GM19193 (cell line): ENCODE measurements around the gene KRT3.

Experiments
- POLR2A ChIP-seq: IDR thresholded peaks from 4 replicates; pipeline ENCODE4 v1.6.1; 2011; ENCODE audit not compliant: insufficient read depth, insufficient read length; ENCODE audit errors: extremely low read depth

KRT3 gene

DNA sequence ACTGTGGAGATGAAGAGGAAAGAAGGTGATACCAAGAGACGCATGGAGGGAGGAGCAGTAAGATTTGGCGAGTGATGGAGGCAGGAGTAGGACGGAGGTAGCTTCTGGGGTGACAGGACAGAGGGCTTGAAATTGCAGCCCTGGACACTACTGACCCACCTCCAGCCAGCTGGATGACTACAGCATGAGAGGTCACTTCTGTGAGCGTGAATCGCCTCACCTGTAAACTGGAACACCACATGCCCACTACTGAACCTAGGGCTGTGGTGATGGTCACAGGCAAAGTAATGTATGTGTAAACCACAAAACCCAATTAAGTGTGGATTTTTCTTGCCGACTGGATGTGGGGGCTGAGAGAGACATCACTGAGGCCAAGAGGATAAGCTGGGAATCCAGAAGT lies 24.6 kb upstream of the KRT3 start:
- no peak for TF ChIP-seq POLR2A

DNA sequence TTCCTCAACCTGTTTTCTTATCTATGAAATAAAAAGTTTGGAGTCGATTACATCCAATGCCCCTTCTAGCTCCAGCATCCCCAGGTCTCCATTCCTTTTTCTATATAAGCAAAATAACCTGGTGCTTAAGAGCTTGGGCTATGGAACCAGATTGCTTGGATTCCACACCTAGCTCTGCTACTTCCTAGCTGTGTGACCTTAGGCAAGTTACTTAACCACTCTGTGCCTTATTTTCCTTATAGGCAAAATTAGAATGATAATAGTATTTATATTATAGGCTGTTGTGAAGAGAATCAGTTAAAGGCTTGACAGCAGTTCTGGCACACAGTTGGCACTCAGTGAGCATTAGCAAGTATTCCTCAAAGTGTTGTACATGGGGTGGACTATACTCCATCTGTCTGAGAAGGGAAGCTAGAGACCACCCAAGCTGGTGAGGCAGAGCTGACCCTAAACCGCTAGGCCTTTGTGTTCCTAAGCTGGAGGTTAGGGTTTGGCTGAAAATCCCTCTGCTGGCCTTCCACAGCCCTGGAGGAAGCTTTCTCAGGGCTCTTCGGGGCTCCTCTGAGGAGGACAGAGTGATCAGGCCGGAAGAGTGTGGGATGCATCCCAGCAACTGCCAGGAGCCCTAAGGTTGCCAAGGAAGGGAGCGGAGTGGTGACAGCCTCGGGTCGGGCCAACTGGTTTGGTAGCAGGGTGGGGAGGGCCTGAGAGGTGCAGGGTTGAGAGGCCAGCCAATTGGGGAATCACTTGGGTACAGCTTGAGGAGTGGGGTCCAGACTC lies 24.0 kb upstream of the KRT3 start:
- no peak for TF ChIP-seq POLR2A

DNA sequence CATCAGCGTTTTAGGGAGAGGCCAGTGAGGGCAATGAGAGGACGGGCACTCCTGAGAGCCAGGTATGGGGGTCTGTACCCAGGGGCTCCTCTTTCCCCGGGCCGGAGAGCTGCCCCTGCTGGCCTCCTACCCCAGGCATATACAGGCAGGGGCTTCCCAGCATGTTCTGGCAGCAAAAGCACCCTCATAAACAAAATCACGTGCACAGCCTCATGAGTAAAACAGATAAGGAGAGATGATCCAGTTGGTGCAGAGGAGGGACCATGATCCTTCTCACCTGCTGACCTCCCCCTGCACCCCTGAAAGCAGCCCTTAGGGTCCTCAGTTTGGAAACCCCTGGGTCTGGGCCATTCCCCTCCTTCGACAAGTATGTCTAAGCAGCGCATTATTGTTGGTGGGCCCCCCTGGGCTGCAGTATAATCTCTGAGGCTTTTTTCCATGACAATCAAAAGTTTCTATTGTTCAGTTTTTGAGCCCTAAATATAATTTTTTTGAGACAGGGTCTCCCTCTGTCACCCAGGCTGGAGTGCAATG lies 23.0 kb upstream of the KRT3 start:
- no peak for TF ChIP-seq POLR2A

DNA sequence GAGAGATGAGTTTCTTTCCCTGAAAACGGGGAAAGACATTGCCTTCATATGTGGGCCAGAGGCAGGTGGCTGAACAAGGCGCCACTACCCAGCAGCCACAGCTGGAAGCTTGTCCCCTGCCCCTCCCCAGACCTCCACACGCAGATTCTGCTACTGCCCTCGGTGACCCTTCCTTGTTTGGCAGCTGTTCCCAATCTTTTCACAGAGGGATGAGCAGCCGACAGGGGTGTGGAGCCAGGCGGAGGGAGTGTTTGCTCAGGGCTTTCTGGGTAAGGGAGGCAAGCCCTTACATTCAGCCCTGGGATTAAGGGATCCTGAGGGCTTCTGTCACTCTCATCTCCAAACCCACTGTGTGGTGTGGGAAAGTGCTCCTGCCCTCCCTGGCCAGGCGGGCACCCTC lies 22.5 kb upstream of the KRT3 start:
- TF ChIP-seq POLR2A: no peak

DNA sequence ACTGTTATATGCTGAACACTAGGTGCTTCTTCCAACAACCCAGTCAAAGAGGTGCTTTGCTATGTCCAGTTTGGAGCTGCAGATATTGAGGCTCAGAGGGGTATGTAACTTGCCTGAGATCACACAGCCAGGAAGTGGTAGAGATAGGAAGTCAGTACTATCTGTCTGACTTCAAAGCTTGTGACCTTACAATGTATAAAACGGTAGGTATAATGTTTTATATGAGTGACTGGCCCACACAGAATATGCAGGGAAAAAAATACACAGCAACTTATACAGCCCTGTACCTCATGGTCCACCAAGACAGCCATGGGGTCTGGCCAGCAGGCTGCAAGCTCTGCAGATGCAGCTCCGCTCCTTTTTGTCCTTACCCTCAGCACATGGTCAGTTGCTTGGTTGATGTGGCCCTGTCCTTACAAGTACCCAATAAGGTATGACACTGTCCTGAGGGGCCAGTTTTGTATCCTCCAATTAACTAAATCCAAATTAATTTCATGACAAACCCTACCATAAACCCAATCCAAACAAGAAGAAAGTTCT lies 21.9 kb upstream of the KRT3 start:
- TF ChIP-seq POLR2A: no peak

DNA sequence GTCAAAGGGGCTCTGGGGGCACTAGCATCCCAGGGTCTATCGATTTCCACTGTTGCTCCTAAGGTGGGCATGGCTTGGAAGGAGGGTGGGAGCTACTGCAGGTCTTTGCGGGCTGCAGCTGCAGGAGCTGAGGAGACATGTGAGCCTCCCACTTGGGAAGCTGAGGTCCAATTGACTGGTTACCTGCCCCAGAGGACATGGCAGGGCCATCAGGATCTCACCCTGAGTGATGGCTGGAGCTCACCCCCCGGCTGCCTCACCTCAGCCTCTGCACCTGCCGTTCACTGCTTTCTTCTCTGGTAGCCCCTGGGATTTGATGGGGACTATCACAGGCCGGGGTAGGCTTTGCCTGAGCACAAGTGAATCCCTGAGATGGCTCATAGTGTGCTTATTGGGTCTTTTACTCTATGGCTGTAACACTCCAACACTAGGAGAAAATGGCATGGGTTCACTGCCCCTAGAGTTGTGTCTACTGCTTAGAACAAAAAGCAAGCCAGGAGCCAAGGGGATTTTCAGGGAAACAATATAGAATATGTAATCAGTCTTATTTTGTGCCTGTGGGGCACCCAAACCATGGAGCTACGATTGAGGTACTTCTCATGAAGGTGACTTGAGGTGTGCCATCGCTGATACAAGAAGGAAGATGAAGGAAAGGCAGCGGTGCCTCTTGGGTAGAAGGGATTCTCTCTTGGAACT lies 21.2 kb upstream of the KRT3 start:
- no peak for TF ChIP-seq POLR2A

DNA sequence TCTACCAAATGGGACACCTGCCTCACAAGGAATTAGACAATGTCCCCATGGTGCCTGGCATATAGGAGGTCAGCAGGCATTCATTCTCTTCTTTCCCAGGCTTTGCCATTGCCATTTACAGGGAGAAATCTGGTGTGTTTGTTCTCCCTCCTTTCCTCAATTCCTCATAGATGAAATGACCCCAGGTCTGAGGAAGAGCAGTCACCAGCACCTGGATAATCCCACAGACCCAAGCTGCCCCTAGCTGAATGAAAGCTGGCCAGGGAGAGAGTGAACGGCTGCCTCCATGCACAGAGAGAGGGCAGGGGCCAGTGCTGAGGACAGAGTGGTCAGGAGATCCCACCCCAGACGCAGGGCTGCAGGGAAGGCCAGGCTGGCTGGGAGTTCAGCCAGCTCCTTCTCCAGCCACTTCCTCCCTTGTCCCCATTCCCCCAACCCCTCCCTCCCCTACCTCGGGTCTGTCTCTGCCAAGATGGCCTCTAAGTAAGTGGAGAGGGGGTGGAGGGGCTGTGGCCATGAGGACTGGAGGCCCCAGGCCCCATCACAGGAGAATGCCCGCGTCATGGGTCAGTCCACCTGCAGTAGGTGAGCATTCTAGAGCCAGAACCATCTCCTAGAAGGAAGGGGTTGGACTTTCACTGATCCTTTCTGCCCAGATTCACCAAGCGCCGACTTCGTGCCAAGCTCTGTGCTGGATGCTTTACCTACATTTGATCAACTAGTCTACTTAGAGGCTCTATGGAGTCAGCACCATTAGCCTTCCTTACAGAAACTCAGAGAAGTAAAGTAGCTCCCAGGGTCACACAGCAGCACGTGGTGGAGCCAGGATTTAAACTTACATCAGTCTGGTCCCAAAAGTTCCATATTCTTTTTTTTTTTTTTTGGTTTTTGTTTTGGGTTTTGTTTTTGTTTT lies 20.0 kb upstream of the KRT3 start:
- no peak for TF ChIP-seq POLR2A

DNA sequence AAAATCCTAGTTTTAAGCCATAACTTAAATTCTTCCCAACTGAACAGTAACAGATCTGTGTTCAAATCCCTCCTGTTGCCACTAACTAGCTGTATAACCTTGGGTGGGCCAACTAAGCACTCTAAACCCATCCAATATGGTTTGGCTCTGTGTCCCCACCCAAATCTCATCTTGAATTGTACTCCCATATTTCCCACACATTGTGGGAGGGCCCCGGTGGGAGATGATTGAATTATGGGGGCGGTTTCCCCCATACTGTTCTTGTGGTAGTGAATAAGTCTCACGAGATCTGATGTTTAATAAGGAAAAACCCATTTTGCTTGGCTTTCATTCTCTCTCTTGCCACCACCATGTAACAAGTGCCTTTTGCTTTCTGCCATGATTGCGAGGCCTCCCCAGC lies 19.2 kb upstream of the KRT3 start:
- no peak for TF ChIP-seq POLR2A

DNA sequence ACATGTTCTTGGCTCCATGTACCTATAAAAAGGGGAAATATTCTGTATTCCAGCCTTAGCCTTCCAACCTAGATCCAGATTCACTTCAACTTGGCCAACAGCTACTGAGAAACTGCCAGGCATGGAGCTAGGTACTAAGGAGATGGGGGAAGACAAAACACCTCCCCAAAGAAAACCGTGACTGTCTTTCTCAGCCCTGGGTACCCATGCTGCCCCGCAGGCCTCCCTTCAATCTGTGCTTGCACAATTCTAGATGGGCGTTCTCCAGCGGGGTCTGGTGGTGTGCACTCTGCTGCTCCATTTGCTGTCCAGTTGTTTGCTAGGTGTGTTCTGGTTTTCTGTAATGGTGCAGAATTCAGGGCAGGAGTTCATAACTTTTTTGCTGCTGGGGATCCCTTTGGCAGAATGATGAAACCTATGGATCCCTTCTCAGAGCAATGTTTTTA lies 18.8 kb upstream of the KRT3 start:
- no peak for TF ChIP-seq POLR2A

DNA sequence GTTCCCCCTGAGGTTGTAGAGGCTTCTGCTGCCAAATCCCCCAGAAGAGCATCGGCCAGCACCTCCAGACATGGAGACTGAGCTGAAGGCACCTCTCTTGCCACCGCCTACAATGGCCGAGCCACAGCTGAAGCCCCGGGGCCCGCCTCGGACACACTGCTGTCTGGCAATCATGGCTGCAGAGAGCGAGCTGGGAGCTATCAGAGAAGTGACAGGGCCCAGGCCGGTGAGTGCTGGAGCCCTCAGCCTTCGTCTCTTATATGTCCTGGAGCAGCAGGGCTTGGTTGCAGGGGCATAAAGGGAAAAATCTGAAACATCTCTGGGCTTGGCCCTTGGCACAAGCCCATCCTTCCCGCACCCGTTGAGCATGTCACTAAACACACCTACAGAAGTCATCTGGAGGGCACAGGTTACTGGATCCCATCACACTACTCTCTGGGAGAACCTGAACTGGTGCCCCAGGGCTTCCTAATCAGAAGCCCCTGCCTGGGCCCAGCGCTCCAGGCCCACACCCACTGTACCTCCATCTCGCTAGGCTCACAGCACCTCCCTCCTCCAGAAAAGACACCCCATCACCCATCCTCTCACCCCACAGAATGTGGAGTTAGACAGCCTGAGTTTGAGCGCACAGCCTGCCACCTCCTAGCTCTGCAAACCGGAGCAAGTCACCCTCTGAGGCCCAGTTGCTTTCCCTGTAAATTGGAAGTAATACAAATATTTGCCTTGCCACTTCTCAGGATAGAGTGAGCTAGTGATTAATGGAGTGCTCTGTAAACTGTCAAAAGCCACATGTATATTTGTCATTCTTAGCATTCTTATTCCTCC lies 18.2 kb upstream of the KRT3 start, which contains the start of gene KRT4:
KRT4 (minus strand) TSS at position 232 of the 825 bp plus-strand sequence; CDS start at position 174, 58 bp downstream.
- TF ChIP-seq POLR2A: no peak

DNA sequence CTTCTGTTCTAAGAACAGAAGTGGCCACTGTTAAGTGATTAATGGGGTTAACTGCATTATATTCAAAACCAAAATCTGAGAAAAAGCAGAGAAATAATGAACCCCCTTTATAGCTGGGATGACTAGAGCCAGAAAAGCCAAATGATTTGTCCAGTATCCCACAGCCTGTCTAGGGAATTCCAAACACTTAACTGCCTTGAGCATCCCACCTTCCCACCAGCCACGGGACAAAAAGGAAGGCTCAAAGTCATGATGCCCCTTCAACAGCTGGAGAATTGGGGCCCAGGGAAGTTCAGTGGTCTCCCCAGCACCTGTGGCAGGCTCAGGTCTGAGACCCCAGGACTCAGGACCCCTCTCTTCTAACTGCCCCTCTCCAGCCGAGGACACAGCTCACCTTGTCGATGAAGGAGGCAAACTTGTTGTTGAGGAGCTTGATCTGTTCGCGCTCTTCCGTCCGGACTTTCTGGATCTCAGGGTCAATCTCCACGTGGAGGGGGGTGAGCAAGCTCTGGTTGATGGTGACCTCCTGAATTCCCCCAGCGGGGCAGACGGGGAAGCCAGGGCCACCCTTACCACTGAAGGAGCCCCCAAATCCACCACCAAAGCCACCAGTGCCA lies 17.4 kb upstream of the KRT3 start:
- TF ChIP-seq POLR2A: no peak

DNA sequence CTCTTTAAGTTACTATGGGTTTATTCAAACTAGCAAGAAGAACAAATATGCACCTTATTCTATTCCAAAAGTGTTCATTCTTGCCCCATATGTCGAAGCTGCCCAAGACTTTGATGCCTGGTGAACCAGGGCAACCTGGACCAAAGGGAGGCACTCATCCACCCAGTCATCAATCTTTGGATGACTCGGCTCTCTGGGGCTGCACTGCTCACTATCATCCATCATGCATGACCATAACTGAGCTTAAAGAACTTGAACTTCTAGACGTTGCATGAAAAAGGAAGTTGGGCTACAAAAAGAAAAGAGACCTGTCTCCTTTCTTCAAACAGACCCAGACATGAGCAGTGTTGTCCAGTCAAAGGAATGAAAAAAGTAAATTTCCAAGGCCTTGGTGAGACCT lies 16.8 kb upstream of the KRT3 start:
- no peak for TF ChIP-seq POLR2A

DNA sequence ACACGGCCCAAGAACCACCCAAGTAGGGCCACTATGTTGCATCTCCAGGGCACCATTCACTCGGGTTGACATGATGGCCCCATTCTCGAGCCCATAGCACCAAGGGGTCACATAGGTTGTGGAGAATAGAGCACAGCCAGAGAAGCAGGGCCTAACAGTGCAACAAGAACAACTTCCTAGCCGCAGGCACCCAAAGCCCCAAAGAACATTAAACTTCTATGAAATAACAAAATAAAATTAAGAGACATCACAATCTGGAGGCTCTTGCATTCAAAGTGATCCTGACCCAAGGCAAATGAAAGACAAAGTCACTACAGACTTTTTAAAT lies 16.1 kb upstream of the KRT3 start:
- no peak for TF ChIP-seq POLR2A
